C4-2B (cell line): Measurements from ENCODE around the gene SUCO.
A peak's percentile ranks its signal among the peaks of the same experiment; 100 is the strongest.

ENCODE experiments used
- H3K27ac ChIP-seq: fragments of 450-650 bp; 2 replicates; pipeline ENCODE4 v1.5.1; 2017
- CTCF ChIP-seq: fragments of 450-650 bp; conservative IDR thresholded peaks from 2 replicates; pipeline ENCODE4 v1.5.1; 2017; ENCODE audit warnings: mild to moderate bottlenecking
- ZFX ChIP-seq: fragments of 450-650 bp; IDR thresholded peaks from 2 replicates; pipeline ENCODE4 v1.6.1; 2017

Gene SUCO

GRCh38 chr1:172532700-172533512 is at the start of gene SUCO:
Gene SUCO, plus strand, starts transcription at chr1:172533150. Its CDS starts 286 bp downstream, at chr1:172533436.
- no peak for TF ChIP-seq ZFX
- peak within 1 kb of the TSS; percentile 89 for H3K27ac ChIP-seq

GRCh38 chr1:172483448-172483847 is 49.5 kb upstream of the SUCO start:
- no peak overlapping the region for H3K27ac ChIP-seq
- TF ChIP-seq ZFX, result no peak
- TF ChIP-seq CTCF, result no peak

- no peak for TF ChIP-seq ZFX
- no peak for TF ChIP-seq CTCF
- no peak overlapping the region for H3K27ac ChIP-seq
Measured at GRCh38 chr1:172484252-172484651, 48.7 kb upstream of the SUCO start.

- H3K27ac ChIP-seq, result no peak overlapping the region
- TF ChIP-seq CTCF (no peak), ZFX (no peak)
Measured at GRCh38 chr1:172485626-172486025, 47.3 kb upstream of the SUCO start.

- no peak overlapping the region for H3K27ac ChIP-seq
- TF ChIP-seq ZFX, result no peak
- TF ChIP-seq CTCF, result no peak
Measured at GRCh38 chr1:172486805-172487454, 46.0 kb upstream of the SUCO start.

GRCh38 chr1:172487550-172487949 is 45.4 kb upstream of the SUCO start:
- TF ChIP-seq CTCF, result no peak
- TF ChIP-seq ZFX, result no peak
- no peak overlapping the region for H3K27ac ChIP-seq

GRCh38 chr1:172488393-172488792 is 44.6 kb upstream of the SUCO start:
- H3K27ac ChIP-seq, result no peak overlapping the region
- TF ChIP-seq CTCF, result no peak
- no peak for TF ChIP-seq ZFX

- TF ChIP-seq ZFX (no peak), CTCF (no peak)
- no peak overlapping the region for H3K27ac ChIP-seq
Measured at GRCh38 chr1:172489847-172490246, 43.1 kb upstream of the SUCO start.
